OCI-LY3 (cell line): Measurements from ENCODE around the gene OR10G8.
A peak's percentile ranks its signal among the peaks of the same experiment; 100 is the strongest.

Experiments used
- H2AFZ ChIP-seq: fragments of 200-600, 300-600 bp; shearing (Covaris generic); 2 replicates; pipeline ENCODE4 v1.6.0; 2014; ENCODE audit warnings: antibody characterized with exemption, low read depth, low read length
- H3K27ac ChIP-seq: fragments of 200-600, 300-600 bp; sonication (generic); 2 replicates; pipeline ENCODE4 v1.5.1; 2014; ENCODE audit warnings: mild to moderate bottlenecking, low read length, moderate library complexity, mixed read lengths
- H3K27me3 ChIP-seq: fragments of 200-600, 300-600 bp; sonication (generic); 2 replicates; pipeline ENCODE4 v1.6.1; 2014; ENCODE audit warnings: low read depth, low read length, mixed read lengths
- H3K36me3 ChIP-seq: fragments of 200-600, 300-600 bp; sonication (generic); replicated peaks from 2 replicates; pipeline ENCODE3; 2014; ENCODE audit warnings: low read depth, low read length, mixed read lengths
- H3K4me1 ChIP-seq: fragments of 300-600, 200-600 bp; sonication (generic); 2 replicates; pipeline ENCODE4 v1.6.1; 2014; ENCODE audit warnings: low read length, mixed read lengths
- H3K4me2 ChIP-seq: fragments of 200-600, 300-600 bp; sonication (generic); 2 replicates; pipeline ENCODE4 v1.6.1; 2014; ENCODE audit warnings: low read length, mixed read lengths
- H3K4me3 ChIP-seq: fragments of 300-600, 200-600 bp; sonication (generic); 2 replicates; pipeline ENCODE4 v1.5.1; 2014; ENCODE audit warnings: antibody characterized with exemption, mild to moderate bottlenecking, low read length, moderate library complexity
- H3K79me2 ChIP-seq: fragments of 300-600, 200-600 bp; shearing (Covaris generic); 2 replicates; pipeline ENCODE4 v1.6.1; 2014; ENCODE audit warnings: mild to moderate bottlenecking, low read length, mixed read lengths
- H3K9ac ChIP-seq: fragments of 300-600, 200-600 bp; shearing (Covaris generic); 2 replicates; pipeline ENCODE4 v1.6.0; 2014; ENCODE audit warnings: mild to moderate bottlenecking, low read length, moderate library complexity
- H3K9me3 ChIP-seq: fragments of 200-600, 300-600 bp; shearing (Covaris generic); 2 replicates; pipeline ENCODE4 v1.6.1; 2014; ENCODE audit warnings: low read length, mixed read lengths; ENCODE audit not compliant: insufficient read depth
- H4K20me1 ChIP-seq: fragments of 200-600, 300-600 bp; sonication (generic); 2 replicates; pipeline ENCODE4 v1.6.1; 2016; ENCODE audit warnings: low read length, mixed read lengths; ENCODE audit not compliant: insufficient read depth
- CTCF ChIP-seq: fragments of 200-600, 300-600 bp; sonication (generic); IDR thresholded peaks from 2 replicates; pipeline ENCODE4 v1.5.1; 2014; ENCODE audit warnings: antibody characterized with exemption, low read length, low read depth
- EZH2phosphoT487 ChIP-seq: fragments of 200-600 bp; shearing (Covaris generic); IDR thresholded peaks from 2 replicates; pipeline ENCODE4 v1.6.1; 2018; ENCODE audit warnings: antibody characterized with exemption, mixed run types, low read depth

Gene OR10G8

GRCh38 chr11:124069429-124070401 is 43.1 kb downstream of the OR10G8 start:
- no peaks in the 10 kb centered on the region for H3K36me3 ChIP-seq
- no peaks in the 10 kb centered on the region for H3K79me2 ChIP-seq
- peak overlapping the region; percentile 71 for H3K4me3 ChIP-seq
- H2AFZ ChIP-seq: peak overlapping the region; percentile 79; the same call in 1 of the 2 replicates
- H3K27me3 ChIP-seq: peaks cover 31% of the 10 kb centered on the region
- H3K4me1 ChIP-seq: peaks cover 29% of the 10 kb centered on the region
- peak overlapping the region; percentile 89 for H3K4me2 ChIP-seq
- no peaks in the 10 kb centered on the region for H3K9me3 ChIP-seq
- no peak overlapping the region for H3K27ac ChIP-seq
- H4K20me1 ChIP-seq: no peaks in the 10 kb centered on the region
- peak; percentile 75 for TF ChIP-seq CTCF
- no peak for TF ChIP-seq EZH2phosphoT487
- H3K9ac ChIP-seq: 0 out of 2 replicates have a peak overlapping the region, but pooled peaks have one; percentile 27

GRCh38 chr11:124070915-124071622 is 44.5 kb downstream of the OR10G8 start:
- Histone ChIP-seq H4K20me1 (no peaks in the 10 kb centered on the region), H3K9ac (peak overlapping the region; percentile 63)

GRCh38 chr11:124071623-124071948 is 45.0 kb downstream of the OR10G8 start:
- Histone ChIP-seq H3K79me2 (no peaks in the 10 kb centered on the region), H2AFZ (no peak overlapping the region), H4K20me1 (no peaks in the 10 kb centered on the region), H3K4me3 (peak overlapping the region; percentile 68), H3K9me3 (no peaks in the 10 kb centered on the region), H3K27me3 (peaks cover 24% of the 10 kb centered on the region), H3K4me2 (peak overlapping the region; percentile 87), H3K4me1 (peaks cover 29% of the 10 kb centered on the region), H3K27ac (no peak overlapping the region), H3K9ac (no peak overlapping the region), H3K36me3 (no peaks in the 10 kb centered on the region)
- TF ChIP-seq EZH2phosphoT487 (no peak), CTCF (no peak)

More at GRCh38 chr11:124070915-124071622, 44.5 kb downstream of the OR10G8 start:
- H3K79me2 ChIP-seq: no peaks in the 10 kb centered on the region
- TF ChIP-seq EZH2phosphoT487: no peak
- peak; percentile 88 for TF ChIP-seq CTCF
- peak overlapping the region; percentile 20; the same call in 1 of the 2 replicates for H2AFZ ChIP-seq
- peaks cover 29% of the 10 kb centered on the region for H3K27me3 ChIP-seq
- H3K36me3 ChIP-seq: no peaks in the 10 kb centered on the region
- peak overlapping the region; percentile 68 for H3K4me3 ChIP-seq
- no peaks in the 10 kb centered on the region for H3K9me3 ChIP-seq
- H3K27ac ChIP-seq: peak overlapping the region; percentile 77
- peak overlapping the region; percentile 87 for H3K4me2 ChIP-seq
- H3K4me1 ChIP-seq: peaks cover 29% of the 10 kb centered on the region

- peak overlapping the region; percentile 87; the same call in 1 of the 2 replicates for H3K4me2 ChIP-seq
- peaks cover 20% of the 10 kb centered on the region for H3K27me3 ChIP-seq
- H3K79me2 ChIP-seq: no peaks in the 10 kb centered on the region
- peaks cover 29% of the 10 kb centered on the region for H3K4me1 ChIP-seq
- H3K36me3 ChIP-seq: no peaks in the 10 kb centered on the region
- H3K9ac ChIP-seq: no peak overlapping the region
- TF ChIP-seq EZH2phosphoT487 (no peak), CTCF (no peak)
- H3K27ac ChIP-seq: no peak overlapping the region
- no peak overlapping the region for H3K4me3 ChIP-seq
- H3K9me3 ChIP-seq: no peaks in the 10 kb centered on the region
- H4K20me1 ChIP-seq: no peaks in the 10 kb centered on the region
- H2AFZ ChIP-seq: no peak overlapping the region
Measured at GRCh38 chr11:124072147-124072546, 45.5 kb downstream of the OR10G8 start.
